Measurements from ENCODE around the gene NHLRC2. TPM values are rescaled to one million over a fixed set of nuclear protein-coding genes. Genes with fewer than 3 reads are reported as not detected.

NHLRC2 gene
- total RNA-seq, 3 donors from 2014 or later = 30.4 to 51.5 (median 31.0) TPM

DNA sequence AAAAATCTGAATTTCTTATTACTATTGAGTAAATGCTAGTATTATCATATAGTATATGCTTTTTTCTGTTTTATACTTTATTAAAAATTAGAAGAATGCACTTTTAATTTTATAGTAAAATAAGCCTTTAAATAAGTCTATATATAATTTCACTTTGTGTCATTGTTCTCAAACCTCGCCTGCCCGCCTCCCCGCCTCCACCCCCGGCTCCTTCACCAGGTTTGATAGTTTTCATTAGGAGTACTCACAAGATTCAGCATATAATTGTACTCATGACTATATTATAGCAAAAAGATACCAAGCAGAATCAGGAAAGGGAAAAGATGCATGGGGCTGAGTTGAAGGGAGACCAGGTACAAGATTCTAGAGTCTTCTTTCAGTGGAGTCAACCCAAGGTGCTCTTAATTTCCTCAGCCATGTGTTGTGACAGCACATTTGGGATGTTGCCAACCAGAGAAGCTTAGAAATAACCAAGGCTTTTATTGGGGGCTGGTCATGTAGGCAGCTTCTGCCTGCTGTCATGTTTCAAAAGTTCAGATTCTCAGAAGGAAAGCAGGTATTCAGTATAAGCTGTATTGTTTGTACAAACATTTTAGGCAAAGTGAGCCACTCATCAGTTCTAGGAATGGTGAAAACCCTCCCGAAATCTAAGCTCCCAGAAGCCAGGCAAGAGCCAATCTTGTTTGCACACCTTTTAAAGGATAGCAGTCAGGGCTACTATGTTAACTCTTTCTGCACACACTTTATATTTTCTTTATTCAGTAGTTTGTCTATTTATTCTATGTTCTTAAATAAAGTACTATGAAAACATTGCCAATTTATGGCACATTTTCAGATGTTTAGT lies 12.3 kb downstream of the NHLRC2 start:
- DNase-seq (no peak), ATAC-seq (no peak)
- intact Hi-C loops (cut with DNase I, micrococcal nuclease) = no loop called here
- H3K4me3 ChIP-seq = no peak overlapping the region
- no peaks in the 10 kb centered on the region for H3K36me3 ChIP-seq (ENCODE audit: low read depth)
- H3K9me3 ChIP-seq = no peaks in the 10 kb centered on the region
- no peak for TF ChIP-seq CTCF (IDR thresholded peaks at IDR 0.05)
- no peaks in the 10 kb centered on the region for H3K4me1 ChIP-seq (ENCODE audit: low read depth)

DNA sequence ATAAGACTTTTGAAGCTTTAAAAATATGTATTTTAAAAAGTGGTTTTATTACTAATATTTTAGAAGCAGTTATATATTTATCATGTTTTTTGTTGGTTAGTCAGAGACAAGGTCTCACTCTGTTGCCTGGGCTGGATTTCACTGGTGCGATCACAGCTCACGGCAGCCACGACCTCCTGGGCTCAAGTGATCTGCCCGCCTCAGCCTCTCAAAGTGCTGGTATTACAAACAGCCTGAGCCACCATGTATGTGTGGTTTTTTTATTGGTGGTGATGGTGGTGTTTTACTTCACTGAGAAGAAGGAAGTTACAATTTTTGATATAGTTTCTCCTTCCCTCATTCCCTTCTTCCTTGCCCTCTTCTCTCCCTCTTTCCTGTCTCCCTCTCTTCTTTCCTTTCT lies 13.4 kb downstream of the NHLRC2 start:
- H3K36me3 ChIP-seq (ENCODE audit: low read depth) = no peaks in the 10 kb centered on the region
- no peak for TF ChIP-seq CTCF (IDR thresholded peaks at IDR 0.05)
- no peak for ATAC-seq
- intact Hi-C loops (cut with DNase I, micrococcal nuclease) = no loop called here
- no peak overlapping the region for H3K4me3 ChIP-seq
- H3K9me3 ChIP-seq = peaks cover 8% of the 10 kb centered on the region
- DNase-seq = no peak
- H3K4me1 ChIP-seq (ENCODE audit: low read depth) = no peaks in the 10 kb centered on the region

GRCh38 chr10:113869789-113870188 lies 15.3 kb downstream of the NHLRC2 start:
- no peaks in the 10 kb centered on the region for H3K36me3 ChIP-seq (ENCODE audit: low read depth)

GRCh38 chr10:113872139-113873030 lies 17.9 kb downstream of the NHLRC2 start:
- H3K9me3 ChIP-seq = peaks cover 8% of the 10 kb centered on the region
- no peak for ATAC-seq
- DNase-seq = no peak
- H3K4me3 ChIP-seq = no peak overlapping the region
- H3K4me1 ChIP-seq (ENCODE audit: low read depth) = no peaks in the 10 kb centered on the region
- H3K36me3 ChIP-seq (ENCODE audit: low read depth) = no peaks in the 10 kb centered on the region
- intact Hi-C loops (cut with DNase I, micrococcal nuclease) = no loop called here
- no peak for TF ChIP-seq CTCF (IDR thresholded peaks at IDR 0.05)

More at GRCh38 chr10:113869789-113870188, 15.3 kb downstream of the NHLRC2 start:
- Histone ChIP-seq H3K4me1 (ENCODE audit: low read depth) (no peaks in the 10 kb centered on the region), H3K4me3 (no peak overlapping the region), H3K9me3 (peaks cover 8% of the 10 kb centered on the region)
- no peak for ATAC-seq
- TF ChIP-seq CTCF (IDR thresholded peaks at IDR 0.05) = no peak
- no peak for DNase-seq
- intact Hi-C loops (cut with DNase I, micrococcal nuclease) = no loop called here

DNA sequence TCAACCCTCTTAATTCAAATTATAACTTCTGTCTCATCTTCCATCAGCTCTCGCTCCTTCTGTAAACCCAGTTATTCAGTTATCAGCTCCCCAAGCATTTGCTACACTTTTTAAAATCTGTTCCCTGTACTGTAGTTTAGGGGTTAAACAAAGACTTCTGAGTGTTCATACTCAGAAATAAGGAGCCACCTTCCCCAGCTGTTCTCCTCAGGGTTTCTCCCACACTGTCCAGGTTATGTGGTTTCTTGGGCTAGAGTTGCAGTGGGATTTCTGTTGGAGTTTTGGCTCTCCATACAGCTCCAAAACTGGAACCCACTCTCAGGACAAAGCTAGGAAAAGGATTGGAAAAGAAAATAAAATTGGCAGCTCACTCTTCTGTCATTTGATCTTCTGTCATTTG lies 20.8 kb downstream of the NHLRC2 start:
- peaks cover 8% of the 10 kb centered on the region for H3K9me3 ChIP-seq
- no peak for TF ChIP-seq CTCF (IDR thresholded peaks at IDR 0.05)
- no peaks in the 10 kb centered on the region for H3K4me1 ChIP-seq (ENCODE audit: low read depth)
- DNase-seq (no peak), ATAC-seq (no peak)
- intact Hi-C loops (cut with DNase I, micrococcal nuclease) = no loop called here
- no peaks in the 10 kb centered on the region for H3K36me3 ChIP-seq (ENCODE audit: low read depth)
- no peak overlapping the region for H3K4me3 ChIP-seq

Measured in mucosa of descending colon (tissue), 3 donors.